Measurements from ENCODE around the gene ALKBH3. TPM values are rescaled to one million over a fixed set of nuclear protein-coding genes. Genes with fewer than 3 reads are reported as not detected.
A peak's percentile ranks its signal among the peaks of the same experiment; 100 is the strongest.

Gene ALKBH3
- total and polyA plus RNA-seq, 5 experiments from 2014 or later, result 37.6 to 55.0 (median 44.9) TPM

DNA sequence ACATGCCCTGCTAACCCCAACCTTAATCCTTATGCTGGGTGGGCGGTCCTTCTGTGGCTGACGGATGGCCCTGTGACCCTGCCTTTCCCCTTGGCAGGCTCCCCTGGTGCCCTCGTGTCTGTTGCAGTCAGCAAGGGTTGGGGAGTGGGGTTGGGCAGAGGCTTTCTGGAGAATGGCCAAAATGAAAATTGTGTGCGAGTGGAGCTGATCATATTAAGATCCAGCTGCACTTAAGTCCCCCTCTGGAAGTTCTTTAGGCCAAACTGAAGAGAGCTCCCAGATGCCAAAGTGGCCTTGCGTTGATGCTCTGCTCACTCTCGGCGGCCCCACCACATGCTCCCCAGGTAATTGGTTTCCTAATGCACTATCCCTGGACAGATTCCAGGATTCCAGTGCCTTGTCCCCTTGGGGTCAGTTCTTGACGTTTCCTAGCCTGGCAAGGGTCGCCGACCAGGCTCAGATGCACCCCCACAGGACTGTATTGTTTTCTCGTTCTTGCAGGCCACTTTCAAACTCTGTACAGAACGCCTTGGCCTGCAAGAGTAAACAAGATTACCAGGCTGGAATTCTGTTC, 45.4 kb downstream of the ALKBH3 start:
- H3K4me1 Mint-ChIP-seq, result peaks cover 8 to 10% (median 9%) of the 10 kb centered on the region in 4 donors
- DNase-seq (no peak), ATAC-seq (no peak)
- no peaks in the 10 kb centered on the region for H3K9me3 Mint-ChIP-seq
- H3K27ac Mint-ChIP-seq, result no peak overlapping the region
- H3K27me3 Mint-ChIP-seq, result no peaks in the 10 kb centered on the region
- H3K4me3 Mint-ChIP-seq, result no peak overlapping the region
- peaks cover 0 to 14% (median 5%) of the 10 kb centered on the region in 3 donors for H3K36me3 Mint-ChIP-seq
- POLR2A ChIA-PET, result no interaction called here

DNA sequence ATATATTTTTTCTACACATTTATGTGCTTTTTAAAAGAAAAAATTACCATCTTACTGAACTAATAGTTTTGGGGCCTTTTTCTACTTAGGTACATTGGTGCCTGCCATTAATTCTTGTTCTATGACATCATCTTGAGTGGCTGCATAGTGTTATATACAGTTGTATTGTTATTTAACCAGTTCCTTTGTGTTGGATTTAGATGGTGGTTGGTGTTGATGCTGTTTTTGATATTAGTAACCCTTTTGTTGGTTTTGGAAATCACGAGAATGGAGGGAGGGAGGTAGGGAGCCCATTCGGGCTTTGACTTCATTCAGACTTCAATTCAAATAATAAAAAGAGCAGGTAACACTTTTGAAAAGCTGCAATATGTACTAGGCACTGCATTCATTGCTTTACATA, 46.4 kb downstream of the ALKBH3 start:
- no peak overlapping the region for H3K4me3 Mint-ChIP-seq
- H3K9me3 Mint-ChIP-seq, result no peaks in the 10 kb centered on the region
- no peak for DNase-seq
- peaks cover 9 to 15% (median 13%) of the 10 kb centered on the region in 4 donors for H3K4me1 Mint-ChIP-seq
- POLR2A ChIA-PET, result no interaction called here
- peaks cover 0 to 6% (median 3%) of the 10 kb centered on the region in 3 donors for H3K36me3 Mint-ChIP-seq
- no peak overlapping the region for H3K27ac Mint-ChIP-seq
- ATAC-seq, result no peak
- no peaks in the 10 kb centered on the region for H3K27me3 Mint-ChIP-seq

DNA sequence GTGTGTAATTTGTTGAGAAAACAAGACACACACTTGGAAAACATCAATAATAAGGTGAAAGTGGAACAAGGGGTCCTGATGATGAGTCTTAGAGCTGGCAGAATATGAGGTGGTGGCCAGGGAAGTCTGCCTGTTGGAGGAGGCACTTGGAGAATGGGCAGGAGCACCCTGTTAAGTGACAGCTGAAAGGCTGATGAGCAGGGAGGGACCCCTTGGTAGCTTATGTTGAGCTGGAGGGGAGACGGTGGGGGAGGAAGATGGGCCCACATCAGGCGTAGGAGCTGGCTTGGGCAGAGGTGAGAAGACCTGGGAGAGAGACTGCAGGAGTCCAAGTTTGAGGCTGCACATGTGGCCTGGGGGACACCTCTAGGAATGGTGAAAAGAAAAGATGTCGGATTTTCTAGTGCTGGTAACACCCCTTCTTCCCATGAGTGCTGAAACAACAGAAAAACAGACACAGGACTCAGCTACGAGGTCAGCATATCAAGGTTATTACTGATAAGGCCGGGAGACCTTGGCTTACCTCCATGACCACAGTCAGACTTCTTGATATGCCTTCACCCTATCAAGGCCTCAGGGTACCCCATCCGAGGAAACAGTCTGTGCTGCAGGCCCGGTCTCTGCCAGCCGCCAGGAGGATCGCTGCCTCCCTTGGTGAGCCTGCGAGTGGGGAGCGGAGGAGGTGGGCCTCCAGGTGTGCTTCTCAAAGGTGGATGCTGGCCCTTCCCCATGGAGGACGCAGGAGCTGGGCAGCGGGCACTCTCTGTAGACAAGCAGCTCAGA, 47.5 kb downstream of the ALKBH3 start:
- no peaks in the 10 kb centered on the region for H3K27me3 Mint-ChIP-seq
- peaks cover 0 to 4% (median 3%) of the 10 kb centered on the region in 3 donors for H3K36me3 Mint-ChIP-seq
- no peaks in the 10 kb centered on the region for H3K9me3 Mint-ChIP-seq
- DNase-seq (no peak), ATAC-seq (no peak)
- POLR2A ChIA-PET, result no interaction called here
- peak overlapping the region in 1 of 10 donors; percentile 39 for H3K27ac Mint-ChIP-seq
- peaks cover 9 to 15% (median 13%) of the 10 kb centered on the region in 4 donors for H3K4me1 Mint-ChIP-seq
- no peak overlapping the region for H3K4me3 Mint-ChIP-seq

DNA sequence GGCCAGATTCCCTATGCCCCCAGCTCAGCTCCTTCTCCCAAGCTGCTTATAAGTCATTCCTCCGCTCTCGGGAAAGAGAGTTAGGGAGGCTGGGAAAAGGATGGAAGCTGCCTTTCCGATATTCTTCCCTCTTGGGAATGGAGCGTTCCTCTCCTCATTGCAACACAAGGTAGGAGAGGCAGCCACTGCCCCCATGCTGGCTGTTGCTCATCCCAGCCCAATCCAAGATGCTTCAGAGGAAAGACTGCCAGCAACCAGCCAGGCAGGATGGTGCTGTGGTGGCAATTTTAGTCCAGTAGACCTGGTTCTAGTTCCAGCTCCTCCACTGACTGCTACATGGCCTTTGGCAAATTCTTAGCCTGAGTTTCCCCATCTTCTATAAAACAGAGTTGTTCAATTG, 48.1 kb downstream of the ALKBH3 start:
- ATAC-seq (no peak), DNase-seq (no peak)
- H3K27ac Mint-ChIP-seq, result no peak overlapping the region
- POLR2A ChIA-PET, result no interaction called here
- peaks cover 9 to 15% (median 13%) of the 10 kb centered on the region in 4 donors for H3K4me1 Mint-ChIP-seq
- no peak overlapping the region for H3K4me3 Mint-ChIP-seq
- H3K36me3 Mint-ChIP-seq, result peaks cover 0 to 4% (median 3%) of the 10 kb centered on the region in 3 donors
- H3K27me3 Mint-ChIP-seq, result no peaks in the 10 kb centered on the region
- H3K9me3 Mint-ChIP-seq, result no peaks in the 10 kb centered on the region

DNA sequence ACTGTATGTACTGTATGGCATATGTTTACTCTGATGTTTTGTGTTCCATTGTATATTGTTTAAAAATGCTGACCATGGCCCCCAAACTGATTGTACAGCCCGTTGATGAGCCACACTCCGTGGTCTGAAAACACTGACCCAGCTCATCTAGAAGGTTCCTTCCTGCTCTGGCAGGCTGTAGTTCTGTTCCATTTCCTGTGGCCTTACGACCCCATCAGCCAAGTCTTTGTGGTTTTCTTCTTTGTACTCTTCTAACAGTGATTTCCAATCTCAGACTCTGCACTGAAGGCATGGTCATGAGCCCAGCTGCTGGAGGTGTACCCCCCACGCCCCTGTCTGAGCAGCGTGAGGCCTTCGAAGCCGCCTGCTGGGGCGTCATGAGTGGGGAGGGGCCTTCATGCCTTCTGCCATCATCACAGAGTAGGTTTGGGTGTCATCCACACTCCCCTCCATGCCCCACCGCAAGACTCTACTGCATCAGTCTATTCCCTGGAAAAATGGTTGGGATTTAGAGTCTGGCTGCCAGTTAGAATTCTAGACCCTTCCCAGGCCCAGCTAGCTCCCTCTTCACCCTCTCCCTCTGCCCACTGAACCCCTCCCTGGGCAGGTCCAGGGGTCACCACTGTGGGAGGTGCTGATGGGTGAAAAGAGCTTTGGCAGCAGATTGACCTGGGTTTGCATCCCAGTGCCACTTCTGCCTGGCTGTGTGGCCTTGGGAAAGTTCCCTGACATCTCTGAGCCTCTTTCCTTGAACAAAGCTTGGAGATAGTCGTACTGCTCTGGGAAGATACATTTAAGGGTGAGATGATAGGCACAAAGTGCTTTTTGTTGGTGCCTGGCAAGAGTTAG, 50.5 kb downstream of the ALKBH3 start:
- Mint-ChIP-seq H3K36me3 (peaks cover 0 to 3% (median 0%) of the 10 kb centered on the region in 3 donors), H3K4me1 (peaks cover 9 to 15% (median 13%) of the 10 kb centered on the region in 4 donors), H3K27me3 (peaks cover 0 to 15% (median 1%) of the 10 kb centered on the region in 5 donors), H3K9me3 (no peaks in the 10 kb centered on the region), H3K27ac (peak overlapping the region in 1 of 10 donors; percentile 68), H3K4me3 (no peak overlapping the region)
- POLR2A ChIA-PET, result no interaction called here
- DNase-seq (no peak), ATAC-seq (no peak)

DNA sequence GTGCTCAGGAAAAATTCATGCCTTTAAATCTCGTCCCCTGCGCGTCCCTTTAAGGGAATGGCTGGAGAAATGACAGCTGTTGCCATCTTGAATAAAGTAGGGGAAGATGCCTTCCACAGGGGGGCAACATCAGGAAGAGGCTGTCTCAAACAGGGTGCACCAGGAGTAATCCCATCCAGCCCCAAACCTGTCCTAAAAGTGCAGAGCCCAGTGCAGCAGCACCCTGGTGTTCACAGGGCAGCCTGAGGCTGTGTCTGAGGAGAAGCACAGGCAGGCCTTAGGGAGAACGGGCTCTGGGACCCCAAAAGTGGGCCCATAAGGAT, 51.0 kb downstream of the ALKBH3 start:
- Mint-ChIP-seq H3K4me1 (peaks cover 9 to 15% (median 13%) of the 10 kb centered on the region in 4 donors), H3K9me3 (no peaks in the 10 kb centered on the region), H3K4me3 (no peak overlapping the region), H3K27me3 (peaks cover 0 to 21% (median 4%) of the 10 kb centered on the region in 5 donors), H3K27ac (no peak overlapping the region), H3K36me3 (peaks cover 0 to 3% (median 0%) of the 10 kb centered on the region in 3 donors)
- POLR2A ChIA-PET, result no interaction called here
- ATAC-seq (no peak), DNase-seq (no peak)

DNA sequence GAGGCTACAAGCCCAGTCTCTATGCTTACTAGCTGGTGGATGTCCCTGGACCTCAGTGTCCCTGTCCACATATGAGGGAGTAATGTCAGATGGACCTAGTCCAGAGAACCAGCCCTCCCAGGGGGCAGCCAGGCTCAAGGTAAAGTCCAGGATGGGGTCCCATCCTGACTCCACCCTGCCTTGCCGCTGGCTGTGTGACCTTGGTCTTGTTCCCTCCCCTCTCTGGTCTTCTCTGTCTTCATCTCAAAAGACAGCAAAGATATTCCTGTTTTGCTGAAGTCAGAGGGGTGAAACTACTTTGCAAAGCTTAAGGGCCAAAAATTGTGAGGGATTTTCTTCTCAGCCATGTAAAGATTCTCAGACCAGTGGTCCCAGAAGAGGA, 52.6 kb downstream of the ALKBH3 start:
- peaks cover 5 to 36% (median 14%) of the 10 kb centered on the region in 5 donors for H3K27me3 Mint-ChIP-seq
- POLR2A ChIA-PET, result no interaction called here
- DNase-seq (no peak), ATAC-seq (no peak)
- H3K36me3 Mint-ChIP-seq, result peaks cover 0 to 3% (median 0%) of the 10 kb centered on the region in 3 donors
- H3K9me3 Mint-ChIP-seq, result no peaks in the 10 kb centered on the region
- H3K4me3 Mint-ChIP-seq, result no peak overlapping the region
- peaks cover 9 to 15% (median 13%) of the 10 kb centered on the region in 4 donors for H3K4me1 Mint-ChIP-seq
- H3K27ac Mint-ChIP-seq, result no peak overlapping the region

DNA sequence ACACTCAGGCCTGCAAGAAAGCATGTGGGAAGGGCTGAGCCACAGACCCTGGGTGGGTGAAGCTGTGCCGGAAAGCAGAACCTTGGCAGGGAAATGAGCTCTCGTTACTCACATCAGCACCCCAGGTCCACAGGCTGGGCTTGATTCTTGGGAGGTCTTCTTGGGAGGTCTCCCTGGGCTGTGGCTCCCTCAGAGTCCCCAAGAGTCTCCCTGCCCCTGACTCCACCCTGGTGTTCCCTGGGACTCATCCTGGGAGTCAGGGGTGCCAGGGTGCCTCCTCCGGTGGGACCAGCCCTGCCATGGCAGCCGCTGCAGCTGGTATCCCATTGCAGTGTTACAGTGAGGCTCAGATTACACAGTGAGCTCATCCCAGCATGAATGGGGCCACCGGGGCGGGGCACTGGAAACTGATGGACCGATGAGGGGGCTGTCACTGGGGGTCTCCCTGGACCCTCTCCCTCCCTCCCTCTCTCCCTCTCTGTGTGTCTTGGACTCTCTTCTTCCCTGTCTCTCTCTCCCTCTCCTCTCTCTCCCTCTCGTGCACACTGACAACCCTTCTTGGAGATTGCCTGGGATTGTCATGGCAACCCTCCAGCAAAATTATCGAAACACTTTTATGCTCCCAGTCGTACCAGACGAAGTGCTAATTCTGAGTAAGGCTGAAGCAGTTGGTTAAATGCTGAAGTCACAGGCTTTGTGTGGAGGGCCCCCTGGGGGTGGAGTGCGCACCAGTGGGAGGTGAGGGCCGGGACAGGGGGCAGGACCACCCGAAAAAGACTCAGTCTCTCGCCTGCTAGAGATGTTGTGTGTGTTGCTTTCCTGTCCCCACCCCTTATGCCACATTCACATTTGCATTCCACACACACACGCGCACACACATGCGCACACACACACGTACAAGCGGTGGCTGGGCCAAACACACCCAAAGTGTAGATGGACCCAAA, 53.2 kb downstream of the ALKBH3 start:
- no peak for ATAC-seq
- H3K36me3 Mint-ChIP-seq, result peaks cover 0 to 3% (median 0%) of the 10 kb centered on the region in 3 donors

DNA sequence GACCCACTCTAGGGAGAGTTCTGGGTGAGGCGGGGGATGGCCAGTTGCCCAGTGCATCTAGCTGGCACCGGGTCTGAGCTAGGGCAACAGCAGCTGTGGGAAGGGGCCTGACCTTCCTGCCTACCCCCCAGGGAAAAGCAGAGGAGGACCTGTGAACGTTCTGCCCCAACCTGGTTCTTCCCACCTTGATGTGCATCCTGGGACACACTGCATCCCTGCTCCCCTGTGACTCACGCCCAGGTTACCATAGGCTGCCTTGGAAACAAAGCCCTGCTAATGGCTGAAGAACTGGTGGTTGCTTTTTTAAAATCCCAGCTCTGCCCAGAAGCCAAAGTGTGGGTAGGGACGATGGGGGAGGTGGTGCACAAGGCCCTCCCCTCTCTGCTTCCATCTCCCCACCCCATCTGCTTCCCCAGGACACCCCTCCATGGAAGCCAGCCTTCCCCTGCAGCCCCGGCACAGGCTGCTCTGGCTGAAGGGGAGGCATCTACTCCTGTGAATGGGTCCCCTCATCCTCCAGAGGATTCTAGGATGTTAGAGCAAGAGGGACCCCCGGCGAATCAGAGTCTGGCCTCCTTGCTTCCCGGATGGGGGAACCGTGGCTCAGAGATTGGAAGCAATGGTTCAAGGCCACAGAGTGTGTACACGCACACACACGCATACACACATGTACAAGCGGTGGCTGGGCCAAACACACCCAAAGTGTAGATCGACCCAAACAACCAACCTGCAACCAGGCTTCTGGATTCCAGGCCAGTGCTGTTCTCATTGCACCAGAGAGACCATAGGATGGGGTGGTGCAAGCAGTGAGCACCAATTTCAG, 54.2 kb downstream of the ALKBH3 start:
- POLR2A ChIA-PET, result no interaction called here
- ATAC-seq (no peak), DNase-seq (no peak)
- Mint-ChIP-seq H3K4me3 (no peak overlapping the region), H3K36me3 (peaks cover 0 to 3% (median 0%) of the 10 kb centered on the region in 3 donors), H3K4me1 (peaks cover 10 to 15% (median 12%) of the 10 kb centered on the region in 4 donors), H3K9me3 (no peaks in the 10 kb centered on the region), H3K27me3 (peaks cover 6 to 47% (median 21%) of the 10 kb centered on the region in 5 donors), H3K27ac (no peak overlapping the region)

More for the DNA sequence above, 53.2 kb downstream of the ALKBH3 start:
- no peak overlapping the region for H3K27ac Mint-ChIP-seq
- no peaks in the 10 kb centered on the region for H3K9me3 Mint-ChIP-seq
- POLR2A ChIA-PET, result no interaction called here
- DNase-seq, result no peak
- peaks cover 5 to 38% (median 15%) of the 10 kb centered on the region in 5 donors for H3K27me3 Mint-ChIP-seq
- H3K4me3 Mint-ChIP-seq, result no peak overlapping the region
- H3K4me1 Mint-ChIP-seq, result peaks cover 9 to 15% (median 13%) of the 10 kb centered on the region in 4 donors

DNA sequence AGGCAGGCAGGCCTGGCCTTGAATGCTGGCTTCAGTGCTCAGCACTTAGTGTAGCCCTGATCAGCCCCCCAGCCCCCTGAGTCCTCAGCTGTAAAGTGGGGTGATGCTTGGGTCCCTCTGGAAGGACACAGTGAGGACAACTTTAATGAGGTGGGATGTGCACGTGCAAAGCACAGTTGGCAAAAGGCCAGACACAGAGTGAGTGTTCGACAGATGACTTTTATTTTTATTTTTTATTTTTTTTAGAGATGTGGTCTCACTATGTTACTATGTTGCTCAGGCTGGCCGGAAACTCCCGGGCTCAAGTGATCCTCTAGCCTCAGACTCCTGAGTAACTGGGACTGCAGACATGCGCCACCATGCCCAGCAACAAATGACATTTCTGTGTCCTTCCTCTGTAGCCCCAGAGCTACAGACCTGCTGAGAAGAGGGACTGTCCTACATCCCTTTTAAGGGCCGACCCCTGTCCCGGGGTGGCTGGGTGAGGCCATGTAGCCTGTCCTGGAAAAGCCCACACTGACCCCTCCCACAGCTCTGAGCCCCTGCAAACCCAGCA, 54.9 kb downstream of the ALKBH3 start:
- ATAC-seq, result no peak
- H3K9me3 Mint-ChIP-seq, result no peaks in the 10 kb centered on the region
- H3K27me3 Mint-ChIP-seq, result peaks cover 6 to 54% (median 23%) of the 10 kb centered on the region in 5 donors
- POLR2A ChIA-PET, result no interaction called here
- H3K4me3 Mint-ChIP-seq, result no peak overlapping the region
- no peaks in the 10 kb centered on the region for H3K36me3 Mint-ChIP-seq
- no peak for DNase-seq
- no peak overlapping the region for H3K27ac Mint-ChIP-seq
- peaks cover 7 to 11% (median 9%) of the 10 kb centered on the region in 4 donors for H3K4me1 Mint-ChIP-seq

DNA sequence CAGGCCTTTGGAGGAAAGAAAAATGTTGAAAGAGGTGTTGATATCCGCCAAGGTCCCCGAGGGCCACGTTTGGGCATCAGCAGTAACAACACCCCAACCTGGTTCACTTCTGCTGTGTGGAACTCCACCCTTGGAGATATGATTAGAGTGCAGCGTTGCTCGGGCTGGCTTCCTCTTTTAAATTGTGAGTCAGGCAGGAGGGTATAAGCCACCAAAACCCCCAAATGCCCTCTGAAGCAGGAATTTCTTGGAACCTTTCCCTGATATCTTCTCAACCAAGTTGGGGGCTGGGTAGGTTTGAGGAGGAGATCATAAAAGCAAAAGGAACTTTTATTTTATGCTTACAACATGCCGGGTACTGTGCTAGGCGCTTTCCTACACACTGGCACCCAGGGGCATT, 55.4 kb downstream of the ALKBH3 start:
- ATAC-seq (no peak), DNase-seq (no peak)
- Mint-ChIP-seq H3K36me3 (no peaks in the 10 kb centered on the region), H3K27me3 (peaks cover 12 to 60% (median 28%) of the 10 kb centered on the region in 5 donors), H3K4me1 (peaks cover 1 to 5% (median 3%) of the 10 kb centered on the region in 4 donors), H3K27ac (no peak overlapping the region), H3K9me3 (peaks cover 0 to 2% (median 0%) of the 10 kb centered on the region in 9 donors), H3K4me3 (no peak overlapping the region)
- POLR2A ChIA-PET, result no interaction called here

Data from naive thymus-derived CD8-positive, alpha-beta T cell (primary cell).